Stimulated activated CD4-positive, alpha-beta T cell treated with anti-CD3 and anti-CD28 coated beads, Interleukin-15, amount 100 ng/mL, for 1 hour (primary cell): ENCODE measurements around the gene DOK5.

Experiments
- DNase-seq, 2 donors: peaks; one replicate each; pipeline ENCODE4 v3.0.0-alpha.2; 2020; ENCODE audit warnings: low read depth in 1 of 2, low spot score in 1 of 2

The DOK5 gene

GRCh38 chr20:54688476-54688875 lies 213.1 kb downstream of the DOK5 start:
- no peak for DNase-seq

GRCh38 chr20:54690323-54690722 lies 214.9 kb downstream of the DOK5 start:
- DNase-seq: no peak

GRCh38 chr20:54691327-54691726 lies 215.9 kb downstream of the DOK5 start:
- DNase-seq: no peak

- no peak for DNase-seq
Measured at GRCh38 chr20:54692168-54692887, 216.9 kb downstream of the DOK5 start.

- no peak for DNase-seq
Measured at GRCh38 chr20:54694516-54694915, 219.1 kb downstream of the DOK5 start.

GRCh38 chr20:54698373-54698772 lies 223.0 kb downstream of the DOK5 start:
- DNase-seq: no peak
